DMS79 treated with DMSO at 0.1 percent for 48 hours (cell line): Measurements from ENCODE around the gene MOK.

Source experiments
- DNase-seq: peaks from one replicate; lab custom pipeline; 2025; lab: John Stamatoyannopoulos, UW

Gene MOK

GRCh38 chr14:102180248-102180998 lies 124.5 kb downstream of the MOK start:
- DNase-seq = no peak
